HG03565 (cell line): Measurements from ENCODE around the gene MKNK1.
A peak's percentile ranks its signal among the peaks of the same experiment; 100 is the strongest.

Experiments
- ATAC-seq: cut with Tn5 transposase; IDR thresholded peaks from one replicate; pipeline ENCODE4 v1.9.1; 2021; ENCODE audit warnings: mild to moderate bottlenecking, moderate library complexity; ENCODE audit not compliant: unreplicated experiment

The MKNK1 gene

DNA sequence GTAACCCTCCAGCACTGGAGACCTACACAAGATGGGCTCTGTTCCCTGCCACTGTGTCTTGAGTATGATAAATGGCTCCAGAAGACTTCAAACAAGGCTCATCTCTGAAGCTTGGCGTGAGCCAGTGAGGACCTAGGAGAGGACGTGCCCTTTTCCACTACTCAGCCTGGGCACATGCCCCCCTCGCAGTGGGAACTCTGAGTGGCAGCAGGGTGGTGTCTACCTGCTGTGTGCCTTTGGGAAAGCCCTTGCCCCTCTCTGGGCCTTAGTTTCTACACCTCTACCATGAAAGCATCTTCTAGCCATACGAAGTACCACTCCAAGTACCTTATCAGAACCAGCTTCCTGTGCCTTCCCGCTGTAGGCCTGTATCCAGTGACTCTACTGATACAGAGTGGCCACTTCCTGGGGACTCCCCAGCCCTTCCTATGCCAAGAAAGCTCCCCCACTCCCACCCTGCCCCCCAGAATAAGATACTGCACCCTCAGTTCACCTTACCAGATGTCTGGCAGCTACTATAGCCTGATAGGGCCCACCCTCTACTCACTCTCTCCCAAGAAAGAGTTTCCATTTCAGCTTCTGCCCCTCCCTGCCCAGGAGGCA is 15.7 kb upstream of the MKNK1 start:
- no peak for ATAC-seq

DNA sequence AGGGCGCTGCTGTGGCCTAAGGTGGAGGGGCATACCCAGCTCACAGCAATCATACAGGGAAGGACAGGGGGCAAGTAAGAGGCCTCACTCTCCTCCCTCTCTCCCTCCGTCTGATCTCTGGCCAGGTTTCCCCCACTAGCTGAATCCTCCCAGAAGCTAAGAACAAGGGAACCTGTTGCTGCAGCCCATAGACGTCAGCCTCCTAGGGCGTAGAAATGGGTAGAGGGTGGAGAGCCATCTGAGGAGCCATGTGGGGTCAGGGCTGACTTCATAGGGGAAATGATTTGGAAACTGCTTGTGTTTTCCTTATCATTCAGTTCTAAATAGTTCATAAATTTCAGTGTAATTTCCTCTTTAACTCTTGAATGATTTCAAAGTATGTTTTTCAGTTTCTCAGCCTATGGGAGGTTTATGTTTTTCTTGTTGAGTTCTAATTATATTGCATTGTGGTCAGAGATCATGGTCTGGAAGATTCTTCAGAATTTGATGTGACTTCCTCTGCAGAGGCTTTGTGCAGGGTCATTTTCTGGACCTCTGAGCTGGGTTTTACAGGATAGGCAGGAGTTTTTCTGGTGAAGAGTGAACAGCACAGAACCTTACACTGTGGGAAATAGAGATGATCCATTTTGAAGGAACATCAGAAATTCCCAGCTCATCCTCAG is 14.8 kb upstream of the MKNK1 start:
- no peak for ATAC-seq

DNA sequence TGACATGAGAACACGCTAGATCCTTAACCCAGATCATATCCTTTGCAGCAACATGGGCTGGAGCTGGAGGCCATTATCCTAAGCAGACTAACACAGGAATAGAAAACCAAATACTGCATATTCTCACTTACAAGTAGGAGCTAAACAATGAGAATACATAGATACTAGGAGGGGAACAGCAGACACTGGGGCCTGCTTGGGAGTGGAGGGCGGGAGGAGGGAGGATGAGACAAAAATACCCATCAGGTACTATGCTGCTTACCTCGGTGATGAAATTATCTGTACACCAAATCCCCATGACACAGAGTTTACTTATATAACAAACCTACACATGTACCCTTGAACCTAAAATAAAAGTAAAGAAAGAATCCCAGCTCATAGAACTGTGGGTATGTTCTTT is 13.8 kb upstream of the MKNK1 start:
- no peak for ATAC-seq

DNA sequence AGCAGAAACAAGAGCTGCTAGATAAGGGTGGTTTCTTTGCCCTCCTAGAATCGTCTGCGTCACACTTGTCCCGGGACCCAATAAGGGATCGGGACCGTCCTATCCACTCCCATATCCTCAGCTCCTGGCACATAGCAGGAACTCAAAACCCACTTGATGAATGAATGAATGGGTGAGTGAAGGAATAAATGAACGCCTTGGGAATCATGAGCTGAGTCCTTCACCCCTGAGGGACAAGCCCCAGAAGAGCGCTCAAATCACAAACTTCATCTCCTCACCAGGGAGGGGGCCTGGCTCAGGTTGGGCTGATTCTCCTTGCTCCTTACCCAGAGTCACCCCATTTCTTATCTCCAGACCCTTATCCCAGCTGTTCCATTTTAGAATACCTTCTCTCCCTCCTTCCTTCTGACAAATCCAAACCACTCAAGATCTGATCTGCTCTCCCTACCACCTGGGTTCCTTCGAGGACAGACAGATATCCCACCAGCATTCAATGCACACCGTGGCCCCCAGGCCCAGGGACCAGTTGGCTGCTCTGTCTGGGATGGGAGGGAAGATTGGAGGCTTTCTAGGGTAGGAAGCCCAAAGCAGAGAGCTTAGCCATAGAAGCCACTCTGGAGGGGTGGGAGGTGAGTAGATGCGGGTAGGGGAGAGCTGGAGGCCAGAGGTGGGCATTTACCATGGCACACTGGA is 13.2 kb upstream of the MKNK1 start:
- no peak for ATAC-seq

DNA sequence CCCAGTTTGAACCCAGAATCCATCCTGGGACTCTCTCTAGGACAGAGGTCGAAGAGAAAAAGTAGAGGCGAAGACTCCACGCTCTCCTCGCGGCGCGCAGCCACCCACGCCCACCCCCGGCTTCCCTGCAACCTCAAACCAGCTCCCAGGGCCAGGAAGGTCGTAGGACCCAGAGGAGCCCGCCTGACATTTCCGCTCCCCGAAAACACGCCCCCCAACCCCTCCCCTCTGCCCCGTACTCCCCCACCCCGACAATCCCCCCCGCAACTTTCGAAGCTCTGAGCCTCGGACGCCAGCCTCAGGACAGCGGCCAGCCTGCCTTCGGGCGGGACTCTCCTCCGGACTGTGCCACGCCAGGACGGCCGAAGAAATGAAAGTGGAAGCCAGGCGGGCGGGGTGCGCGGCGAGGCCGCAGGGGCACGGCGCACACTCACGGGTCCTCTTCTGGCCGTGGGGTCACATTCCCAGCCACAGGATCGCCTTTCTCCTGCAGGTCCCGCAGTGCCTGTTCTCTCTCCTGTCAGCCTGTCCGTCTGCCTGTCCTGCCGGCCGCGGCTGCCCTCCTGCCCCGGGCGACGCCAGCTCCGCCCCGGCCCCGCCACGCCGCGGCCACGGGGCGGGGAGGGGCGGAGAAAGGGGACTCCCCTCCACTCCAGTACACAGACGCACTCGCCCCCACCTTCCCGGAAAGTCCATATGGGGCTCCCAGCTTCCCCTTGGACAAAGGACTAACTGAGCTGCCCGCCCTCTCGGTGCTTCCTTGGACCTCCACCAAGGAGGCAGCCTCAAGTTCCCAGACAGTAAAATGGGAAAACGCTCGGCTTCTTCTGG is 12.4 kb upstream of the MKNK1 start, which contains the start of gene MOB3C:
Gene MOB3C, minus strand, starts transcription at position 535 of the 831 bp plus-strand sequence. CDS start 3,490 bp downstream, outside the sequence.
- ATAC-seq, result peak; percentile 43

DNA sequence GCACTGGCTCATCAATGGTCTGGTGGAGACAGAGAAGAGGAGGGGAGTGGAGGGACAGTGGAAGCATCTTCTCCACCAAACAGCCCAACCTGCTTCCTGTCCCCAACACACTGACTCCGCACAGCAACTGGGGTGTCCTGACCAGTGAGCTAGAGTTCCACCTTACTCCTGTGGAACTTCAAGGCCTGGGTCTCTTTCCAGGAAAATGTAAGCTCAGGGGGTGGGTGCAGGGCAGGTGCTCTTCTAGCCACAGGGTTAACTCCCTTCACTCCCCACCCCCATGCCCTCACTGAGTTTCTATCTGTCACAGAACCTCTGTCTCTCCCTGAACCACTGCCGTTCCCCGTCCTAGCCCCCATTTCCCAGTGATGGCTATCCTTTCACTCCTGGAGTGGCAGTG is 11.7 kb upstream of the MKNK1 start:
- no peak for ATAC-seq

DNA sequence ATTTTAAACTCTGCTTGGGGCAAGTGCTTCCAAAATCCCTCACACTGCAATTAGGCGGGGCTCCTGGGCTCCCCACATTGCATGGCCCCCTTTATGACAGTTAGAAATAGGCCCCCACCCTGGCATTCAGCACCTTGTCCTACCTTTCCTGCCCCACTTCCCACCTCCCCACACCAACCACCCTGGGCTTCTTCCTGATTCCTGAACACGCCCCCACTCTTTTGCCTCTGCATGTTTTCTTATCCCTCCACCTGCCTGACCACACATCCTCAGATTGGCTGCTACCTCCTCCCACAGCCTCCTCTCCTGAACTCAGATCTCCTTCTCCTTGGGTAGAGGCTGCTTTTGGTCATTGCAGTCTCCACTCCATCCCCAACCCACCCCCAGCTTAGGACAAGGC is 11.0 kb upstream of the MKNK1 start:
- no peak for ATAC-seq

DNA sequence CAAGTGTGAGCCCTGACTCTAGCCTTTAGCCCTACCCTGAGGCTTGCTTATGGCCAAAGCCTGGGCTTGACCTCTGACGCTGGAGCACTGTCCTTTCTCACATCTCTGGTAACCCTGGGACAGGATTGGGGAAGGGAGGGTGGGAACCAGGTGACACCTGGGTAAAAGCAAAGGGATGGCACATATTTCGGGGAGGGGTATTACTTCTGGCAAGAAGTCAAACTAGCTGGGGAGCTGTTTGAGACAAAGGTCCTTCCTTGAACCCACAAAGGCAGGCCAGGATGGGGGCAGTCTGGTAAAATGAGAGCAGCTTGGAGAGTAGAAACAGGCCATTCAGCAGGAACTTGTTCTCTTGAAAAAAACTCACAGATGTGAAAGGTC is 10.5 kb upstream of the MKNK1 start:
- ATAC-seq, result no peak

DNA sequence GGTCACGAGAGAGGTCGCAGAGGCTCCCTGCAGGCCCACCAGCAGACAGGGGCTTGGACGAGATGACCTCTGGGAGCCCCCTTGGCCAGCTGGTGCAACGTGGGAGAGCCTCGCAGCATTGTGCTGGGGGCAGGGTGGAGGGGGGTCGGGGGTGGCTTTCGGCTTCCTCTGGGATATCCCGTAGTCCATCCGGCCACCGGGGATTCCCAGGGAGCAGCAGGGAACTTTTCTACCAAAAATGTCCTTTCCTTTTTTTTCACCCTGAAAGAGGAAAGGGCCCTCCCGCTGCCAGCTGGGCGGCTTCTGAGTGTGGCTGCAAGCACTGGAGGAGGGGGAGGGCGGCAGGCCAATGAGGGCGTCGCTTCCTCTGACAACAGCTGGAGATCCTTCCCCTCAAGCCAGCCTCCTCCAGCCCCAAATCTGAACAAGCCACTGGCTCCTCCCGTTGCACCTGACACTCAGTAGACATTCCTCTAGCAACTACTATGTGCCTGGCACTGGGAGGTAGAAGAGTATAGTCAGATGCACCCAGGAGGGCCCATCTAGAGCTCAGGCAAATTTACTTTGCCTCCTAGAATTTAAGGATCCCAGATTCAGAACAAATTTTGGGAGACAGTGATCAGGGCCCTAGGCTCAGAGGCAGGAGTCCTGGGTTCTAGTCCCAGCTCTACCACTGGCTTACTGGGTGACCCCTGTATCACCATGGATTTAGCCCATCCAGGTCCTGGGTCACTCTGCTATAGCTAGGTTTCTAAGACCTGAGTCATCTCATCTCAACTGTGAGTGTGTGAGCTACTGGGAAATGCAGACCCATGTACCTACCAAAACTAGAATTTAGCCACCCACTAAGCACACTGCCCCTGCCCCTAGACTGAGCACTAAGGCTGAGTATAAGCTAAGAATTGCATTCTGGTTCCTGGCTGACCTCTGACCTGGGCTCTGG is 9.9 kb upstream of the MKNK1 start:
- ATAC-seq, result no peak

DNA sequence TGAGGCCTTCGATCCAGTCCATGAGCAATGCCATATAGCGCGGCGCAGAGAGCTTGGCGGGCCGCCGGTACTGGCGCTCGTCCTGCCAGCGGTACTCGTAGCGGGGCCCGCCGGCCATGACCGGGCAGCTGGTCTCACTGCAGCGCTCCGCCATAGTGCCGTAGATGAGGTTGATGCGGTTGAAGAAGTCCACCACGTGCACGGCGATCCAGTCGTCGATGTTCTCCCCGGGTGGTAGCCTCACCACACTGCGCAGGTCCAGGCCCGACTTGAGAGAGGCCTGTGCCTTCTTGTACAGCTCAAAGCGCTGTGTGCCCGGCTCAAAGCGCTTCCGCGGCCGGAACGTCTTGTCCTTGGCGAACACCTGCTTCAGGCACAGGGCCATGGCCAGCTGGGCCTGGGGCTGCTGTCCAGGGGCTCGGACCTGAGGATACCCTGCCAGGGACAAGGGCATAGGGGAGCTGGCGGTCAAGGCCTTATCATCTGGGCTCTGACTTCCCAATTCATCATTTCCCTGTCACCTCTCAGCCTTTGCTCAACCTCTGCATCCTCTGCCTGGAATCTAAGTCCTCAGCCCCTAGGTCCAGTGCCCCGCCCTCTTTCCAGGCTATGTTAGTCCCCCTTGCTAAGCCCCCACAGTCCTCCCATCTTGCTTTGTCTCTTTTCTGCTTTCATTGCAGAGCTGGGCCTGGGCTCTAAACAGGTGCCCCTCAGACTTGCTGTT is 9.0 kb upstream of the MKNK1 start:
- ATAC-seq, result no peak

DNA sequence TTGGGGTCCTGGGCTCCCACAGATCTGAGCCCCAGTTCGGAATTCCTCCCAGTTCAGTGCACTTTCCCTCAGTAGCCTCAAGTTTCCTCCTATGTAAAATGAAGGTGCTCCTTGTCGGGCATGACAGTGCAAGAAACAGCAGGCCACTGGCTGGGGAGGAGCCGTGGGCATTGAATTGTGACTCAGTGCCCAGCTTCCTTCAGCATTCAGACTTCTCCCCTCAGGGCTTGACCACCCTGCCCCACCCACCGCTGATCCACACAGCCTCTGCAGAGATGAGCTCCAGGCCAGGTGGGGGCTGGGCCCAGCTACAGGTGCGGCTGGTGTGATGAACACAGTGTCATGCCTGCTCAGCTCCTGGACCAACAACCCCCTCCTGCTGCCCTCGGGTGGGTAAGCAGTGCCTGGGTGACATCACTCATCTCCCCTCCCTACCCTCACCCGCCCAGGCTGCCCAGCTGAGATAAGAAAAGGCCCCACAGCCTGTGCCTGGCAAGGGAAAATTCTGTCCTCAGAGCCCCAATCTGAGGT is 7.7 kb upstream of the MKNK1 start:
- no peak for ATAC-seq

DNA sequence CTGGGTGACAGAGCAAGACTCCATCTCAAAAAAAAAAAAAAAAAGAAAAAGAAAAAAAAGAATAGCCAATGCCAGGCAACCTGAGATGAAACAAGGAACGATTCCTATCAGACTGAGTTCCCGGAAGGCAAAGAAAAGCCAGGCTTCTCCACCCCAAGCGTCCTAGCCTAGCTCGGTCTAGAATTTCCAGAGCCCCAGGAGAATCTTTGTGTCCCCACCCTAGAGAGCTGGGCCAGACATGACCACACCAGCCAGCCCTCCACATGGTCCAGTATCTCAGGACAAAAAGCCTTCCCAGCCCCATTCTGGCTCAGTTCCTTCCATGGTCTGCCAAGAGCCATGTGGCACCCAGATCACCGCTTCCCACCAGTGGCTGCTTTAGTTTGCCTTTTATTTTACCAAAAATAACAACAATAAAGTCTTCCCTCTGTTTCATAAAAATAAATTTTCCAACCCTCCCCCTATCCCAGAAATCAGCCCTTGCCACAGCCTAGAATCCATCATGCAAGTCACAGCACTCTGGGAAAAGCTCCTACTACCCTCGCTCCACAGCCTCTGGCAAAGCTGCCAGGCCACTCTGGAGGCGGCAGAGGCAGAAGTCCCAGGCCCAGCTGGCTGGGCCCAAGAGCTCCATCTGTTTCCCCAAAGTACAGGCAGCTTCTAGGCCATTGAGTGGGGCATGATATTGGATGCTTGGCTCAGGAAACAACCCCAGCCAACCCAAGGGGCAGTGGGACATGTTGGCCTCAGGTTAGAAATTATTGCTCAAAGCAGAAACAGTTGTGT is 3.5 kb upstream of the MKNK1 start:
- ATAC-seq, result no peak

DNA sequence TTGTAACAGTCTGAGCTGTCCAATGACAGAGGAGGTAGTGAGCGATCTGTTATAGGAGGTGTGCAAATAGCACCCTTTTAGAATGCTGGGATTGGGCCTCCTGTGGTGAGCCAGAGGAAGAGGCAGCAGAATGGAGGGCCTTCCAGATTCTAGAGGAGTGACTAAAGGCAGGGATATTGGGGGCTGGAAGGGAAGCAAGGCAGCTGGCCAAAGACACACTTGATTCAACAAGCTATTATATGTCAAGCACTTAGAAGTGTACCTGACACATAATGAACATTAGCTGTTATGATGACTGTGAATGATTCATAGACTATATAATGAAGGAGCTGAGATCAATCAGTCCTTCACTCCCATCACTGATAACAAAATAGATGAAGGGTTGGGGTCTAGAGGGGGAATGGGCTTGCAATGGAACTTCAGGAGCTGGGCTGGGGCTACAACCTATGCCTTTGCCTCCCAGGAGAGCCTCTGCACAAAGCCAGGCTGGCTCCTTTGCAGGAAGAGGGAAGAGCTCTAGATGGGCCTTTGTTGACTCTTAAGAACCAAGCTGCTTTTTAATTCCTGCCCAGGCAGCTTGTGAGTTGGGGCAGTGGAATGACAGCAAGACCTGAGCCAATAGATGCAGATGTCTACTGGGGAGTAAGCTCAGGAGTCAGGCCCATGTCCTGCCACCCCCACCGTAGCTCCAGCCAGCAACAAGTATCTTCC is 2.3 kb upstream of the MKNK1 start:
- no peak for ATAC-seq

DNA sequence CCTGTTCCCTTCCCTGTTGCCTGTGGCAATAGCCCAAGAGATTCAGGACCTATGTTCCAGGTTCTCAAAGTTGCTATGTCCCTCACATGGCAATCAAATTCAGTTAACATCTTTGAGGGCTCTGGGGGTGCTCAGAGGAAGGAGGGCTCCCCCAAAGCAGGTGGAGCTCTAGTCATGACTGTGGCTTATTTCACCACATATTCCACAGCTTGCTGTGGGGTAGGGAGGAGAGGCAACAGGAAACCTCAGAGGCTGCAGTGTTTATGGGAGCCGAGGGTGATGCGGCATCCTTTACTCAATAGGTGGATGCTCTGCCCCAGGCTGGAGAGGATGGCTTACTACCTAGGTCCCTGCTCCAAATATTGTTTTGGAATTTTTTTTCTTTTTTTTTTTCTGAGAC is 1.2 kb upstream of the MKNK1 start:
- ATAC-seq, result no peak

DNA sequence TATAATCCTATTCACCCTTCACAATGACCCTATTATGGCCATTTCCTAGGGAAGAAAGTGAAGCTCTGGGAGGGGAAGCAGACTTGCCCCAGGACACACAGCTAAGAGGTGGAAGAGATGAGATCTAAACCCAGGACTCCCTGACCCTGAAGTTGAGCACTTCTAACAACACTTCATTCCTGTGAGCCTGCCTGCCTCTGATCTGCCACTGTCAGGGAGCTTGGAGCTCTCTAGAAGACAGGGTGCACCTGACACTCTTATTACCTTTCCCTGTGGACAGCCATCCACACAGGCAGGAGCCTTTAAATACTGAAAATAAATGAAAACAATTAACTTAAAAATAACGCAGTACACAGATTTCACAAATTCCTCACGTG is 599 bp downstream of the MKNK1 start:
- ATAC-seq, result no peak

DNA sequence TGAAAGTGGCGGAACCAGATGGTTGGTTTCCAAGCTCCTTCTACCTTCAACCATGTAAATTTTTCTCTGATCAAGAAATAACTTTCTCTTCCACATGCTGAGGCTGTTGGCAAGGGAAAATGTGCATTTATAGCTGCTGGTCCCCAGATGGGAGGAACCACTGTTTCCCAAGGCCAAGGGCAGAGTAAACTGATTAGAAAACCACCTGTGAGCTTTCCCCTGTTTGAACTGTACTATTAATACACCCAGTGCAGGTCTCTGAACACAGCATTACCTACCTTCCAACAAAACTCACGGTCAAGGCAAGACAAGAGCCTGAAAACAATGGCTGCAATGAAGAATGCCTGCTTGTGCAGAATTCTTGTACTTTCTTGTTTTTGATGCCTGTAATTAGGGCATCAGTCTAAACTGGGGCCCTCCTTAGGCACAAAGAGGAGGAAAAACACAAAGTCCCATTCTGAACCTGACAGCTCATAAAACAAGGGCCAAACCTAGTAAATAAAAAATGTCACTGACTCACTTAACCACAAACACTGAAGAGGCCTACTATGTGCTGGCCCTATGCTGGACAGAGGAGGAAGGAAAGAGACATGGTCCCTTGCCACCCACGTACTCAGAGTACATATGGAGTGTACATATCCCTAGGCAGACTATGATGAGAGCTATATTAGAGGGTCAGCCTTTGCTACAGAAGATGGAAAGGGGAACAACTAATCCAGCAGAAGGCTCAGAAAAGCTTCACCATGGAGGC is 2.6 kb downstream of the MKNK1 start:
- no peak for ATAC-seq
